ENCODE results near the gene PCED1A. TPM values are rescaled to one million over a fixed set of nuclear protein-coding genes. Genes with fewer than 3 reads are reported as not detected.
A peak's percentile ranks its signal among the peaks of the same experiment; 100 is the strongest.

The PCED1A gene
- total and polyA plus RNA-seq, 2 donors from 2014 or later, result 43.6 to 47.7 TPM

GRCh38 chr20:2838170-2838797 is 2.2 kb downstream of the PCED1A start:
- Histone ChIP-seq H3K27me3 (ENCODE audit: control insufficient read depth, insufficient read depth, low read length) (no peaks in the 10 kb centered on the region), H3K9me3 (ENCODE audit: control insufficient read depth in 2 of 3, insufficient read depth in 1 of 3, low read length in 3 of 3) (no peaks in the 10 kb centered on the region), H3K36me3 (ENCODE audit: control insufficient read depth in 2 of 3, insufficient read depth in 3 of 3, low read length in 3 of 3) (no peaks in the 10 kb centered on the region), H3K27ac (ENCODE audit: low read depth in 2 of 2, low read length in 2 of 2) (no peak overlapping the region), H3K4me3 (ENCODE audit: low read length in 3 of 3) (no peak overlapping the region), H3K4me1 (ENCODE audit: control insufficient read depth in 2 of 3, insufficient read depth in 2 of 3, low read depth in 1 of 3, low read length in 3 of 3) (peaks cover 0 to 9% (median 0%) of the 10 kb centered on the region in 3 donors), H3K9ac (ENCODE audit: low read length in 3 of 3) (no peak overlapping the region)
- intact Hi-C loops (cut with DNase I), result no loop called here
- DNase-seq (peak in 1 of 5 donors; percentile 53), FAIRE-seq (no peak)
- TF ChIP-seq CTCF (IDR thresholded peaks at IDR 0.05; ENCODE audit: borderline replicate concordance, extremely low read depth, insufficient read depth), result no peak

- intact Hi-C loops (cut with DNase I), result no loop called here
- H3K9me3 ChIP-seq (ENCODE audit: control insufficient read depth in 2 of 3, insufficient read depth in 1 of 3, low read length in 3 of 3), result no peaks in the 10 kb centered on the region
Measured at GRCh38 chr20:2837221-2837960, 3.1 kb downstream of the PCED1A start.

GRCh38 chr20:2836035-2836434 is 4.4 kb downstream of the PCED1A start:
- Histone ChIP-seq H3K36me3 (ENCODE audit: control insufficient read depth in 2 of 3, insufficient read depth in 3 of 3, low read length in 3 of 3) (no peaks in the 10 kb centered on the region), H3K4me1 (ENCODE audit: control insufficient read depth in 2 of 3, insufficient read depth in 2 of 3, low read depth in 1 of 3, low read length in 3 of 3) (peaks cover 0 to 6% (median 0%) of the 10 kb centered on the region in 3 donors), H3K27me3 (ENCODE audit: control insufficient read depth, insufficient read depth, low read length) (no peaks in the 10 kb centered on the region), H3K9me3 (ENCODE audit: control insufficient read depth in 2 of 3, insufficient read depth in 1 of 3, low read length in 3 of 3) (no peaks in the 10 kb centered on the region), H3K4me3 (ENCODE audit: low read length in 3 of 3) (no peak overlapping the region), H3K27ac (ENCODE audit: low read depth in 2 of 2, low read length in 2 of 2) (no peak overlapping the region), H3K9ac (ENCODE audit: low read length in 3 of 3) (no peak overlapping the region)
- TF ChIP-seq CTCF (IDR thresholded peaks at IDR 0.05; ENCODE audit: borderline replicate concordance, extremely low read depth, insufficient read depth), result no peak
- intact Hi-C loops (cut with DNase I), result no loop called here
- DNase-seq, result no peak
- FAIRE-seq, result no peak

More at GRCh38 chr20:2837221-2837960, 3.1 kb downstream of the PCED1A start:
- no peaks in the 10 kb centered on the region for H3K36me3 ChIP-seq (ENCODE audit: control insufficient read depth in 2 of 3, insufficient read depth in 3 of 3, low read length in 3 of 3)
- DNase-seq (no peak), FAIRE-seq (no peak)
- peaks cover 0 to 9% (median 0%) of the 10 kb centered on the region in 3 donors for H3K4me1 ChIP-seq (ENCODE audit: control insufficient read depth in 2 of 3, insufficient read depth in 2 of 3, low read depth in 1 of 3, low read length in 3 of 3)
- H3K27me3 ChIP-seq (ENCODE audit: control insufficient read depth, insufficient read depth, low read length), result no peaks in the 10 kb centered on the region
- no peak overlapping the region for H3K27ac ChIP-seq (ENCODE audit: low read depth in 2 of 2, low read length in 2 of 2)
- TF ChIP-seq CTCF (IDR thresholded peaks at IDR 0.05; ENCODE audit: borderline replicate concordance, extremely low read depth, insufficient read depth), result no peak
- no peak overlapping the region for H3K9ac ChIP-seq (ENCODE audit: low read length in 3 of 3)
- no peak overlapping the region for H3K4me3 ChIP-seq (ENCODE audit: low read length in 3 of 3)

Measured in kidney (tissue), 14 donors.